HCT116 (cell line): ENCODE results near the gene EVC. TPM values are rescaled to one million over a fixed set of nuclear protein-coding genes. Genes with fewer than 3 reads are reported as not detected.

Source experiments
- ATAC-seq: fragments of 200-7000 bp; cut with Tn5 transposase; 2 replicates; pipeline ENCODE4 v1.9.1; 2020; ENCODE audit warnings: mild to moderate bottlenecking, moderate library complexity
- BruUV-seq: library from RNA; stranded (reverse); fragments of 400-500 nt; replicated peaks from 2 replicates; lab custom pipeline; 2021; lab: Mats Ljungman, UMichigan
- CTCF ChIA-PET: fragments of 300-600 bp; sonication (Branson Sonifier 250); formaldehyde crosslinking; loops from one replicate; lab custom pipeline; 2021; ENCODE audit warnings: antibody characterized with exemption; lab: Charles Lee
- POLR2A ChIA-PET: fragments of 300-600, 350-600 bp; sonication (Branson Sonifier 250); formaldehyde crosslinking; loops from one replicate; lab custom pipeline; 2021; ENCODE audit warnings: antibody characterized with exemption; lab: Charles Lee
- RAD21 ChIA-PET, 2 experiments: fragments of 300-600 bp; sonication (Branson Sonifier 250); formaldehyde crosslinking; loops; one replicate each; lab custom pipeline; 2023; ENCODE audit warnings: low total read pairs in 2 of 2; ENCODE audit not compliant: uncharacterized antibody in 2 of 2, unreplicated experiment in 2 of 2, low non-redundant PET in 1 of 2; lab: Charles Lee
- DNase-seq: peaks from one replicate; pipeline ENCODE4 v3.0.0-alpha.2; 2010; ENCODE audit warnings: low read depth, low spot score
- H2AFZ ChIP-seq: fragments of 200-600 bp; shearing (Covaris generic), sonication (generic); 2 replicates; pipeline ENCODE4 v1.6.1; 2017; ENCODE audit warnings: low read depth, mixed run types, mixed read lengths, antibody characterized with exemption, low read length; ENCODE audit not compliant: poor library complexity, severe bottlenecking
- H3K27ac ChIP-seq: 2 replicates; pipeline ENCODE4 v1.5.1; 2012; ENCODE audit warnings: low read depth, low read length
- H3K27me3 ChIP-seq: fragments of 200-600 bp; sonication (generic); 2 replicates; pipeline ENCODE4 v1.6.1; 2016; ENCODE audit warnings: mixed run types, low read length, mixed read lengths; ENCODE audit not compliant: insufficient read depth
- H3K36me3 ChIP-seq, 2 experiments: fragments of 200-500 bp in 1 of 2; fragments of 200-600 bp in 1 of 2; sonication (Bioruptor generic) in 1 of 2; sonication (generic) in 1 of 2; 2 replicates each; pipeline versions ENCODE4 v1.5.1 to v1.6.1; 2014 to 2016; ENCODE audit warnings: low read length in 2 of 2, inconsistent platforms in 1 of 2, mixed read lengths in 1 of 2, mixed run types in 1 of 2; ENCODE audit not compliant: insufficient read depth in 2 of 2, control insufficient read depth in 1 of 2
- H3K4me1 ChIP-seq, 2 experiments: fragments of 200-600 bp in 1 of 2; sonication (generic) in 1 of 2; 2 replicates each; pipeline versions ENCODE4 v1.5.1 to v1.6.1; 2012 to 2017; ENCODE audit warnings: low read length in 2 of 2, inconsistent platforms in 1 of 2, mild to moderate bottlenecking in 1 of 2, mixed read lengths in 1 of 2, mixed run types in 1 of 2, moderate library complexity in 1 of 2; ENCODE audit not compliant: insufficient read depth in 2 of 2, control insufficient read depth in 1 of 2
- H3K4me2 ChIP-seq: fragments of 200-600 bp; sonication (generic); 2 replicates; pipeline ENCODE4 v1.6.1; 2017; ENCODE audit warnings: mixed run types, low read length, mixed read lengths
- H3K4me3 ChIP-seq, 2 experiments: fragments of 200-600 bp in 1 of 2; sonication (generic) in 1 of 2; replicated peaks in 1 of 2; 2 replicates each; pipeline ENCODE4 v1.5.1; 2011 to 2016; ENCODE audit warnings: low read length in 2 of 2, control low read depth in 1 of 2, low read depth in 1 of 2, mild to moderate bottlenecking in 1 of 2, mixed read lengths in 1 of 2, mixed run types in 1 of 2
- H3K79me2 ChIP-seq: fragments of 200-600 bp; sonication (generic); 2 replicates; pipeline ENCODE4 v1.6.1; 2017; ENCODE audit warnings: mild to moderate bottlenecking, mixed run types, low read length, moderate library complexity, mixed read lengths; ENCODE audit not compliant: insufficient read depth
- H3K9ac ChIP-seq: fragments of 200-600 bp; sonication (generic); 2 replicates; pipeline ENCODE4 v1.6.1; 2016; ENCODE audit warnings: low read length, mixed read lengths
- H3K9me2 ChIP-seq: fragments of 200-600 bp; sonication (generic), shearing (Covaris generic); 2 replicates; pipeline ENCODE4 v1.6.1; 2017; ENCODE audit warnings: mixed run types, mild to moderate bottlenecking, moderate library complexity; ENCODE audit not compliant: insufficient read depth
- H3K9me3 ChIP-seq, 2 experiments: fragments of 200-500 bp in 1 of 2; fragments of 200-600 bp in 1 of 2; sonication (Bioruptor generic) in 1 of 2; sonication (generic) in 1 of 2; 2 replicates each; pipeline ENCODE4 v1.6.1; 2014 to 2017; ENCODE audit warnings: low read length in 2 of 2, mixed read lengths in 2 of 2, inconsistent platforms in 1 of 2, low read depth in 1 of 2, mild to moderate bottlenecking in 1 of 2, mixed run types in 1 of 2, moderate library complexity in 1 of 2; ENCODE audit not compliant: control insufficient read depth in 1 of 2, insufficient read depth in 1 of 2
- H4K20me1 ChIP-seq: fragments of 200-600 bp; sonication (generic), shearing (Covaris generic); 2 replicates; pipeline ENCODE4 v1.6.1; 2017; ENCODE audit warnings: mixed run types, mild to moderate bottlenecking, moderate library complexity; ENCODE audit not compliant: insufficient read depth
- ATF3 ChIP-seq: IDR thresholded peaks from 2 replicates; pipeline ENCODE4 v1.6.1; 2012
- ELF1 ChIP-seq: IDR thresholded peaks from 2 replicates; pipeline ENCODE4 v1.6.1; 2012; ENCODE audit warnings: low read depth, borderline replicate concordance
- POLR2A ChIP-seq: IDR thresholded peaks from 2 replicates; pipeline ENCODE4 v1.7.0; 2011; ENCODE audit warnings: borderline replicate concordance; ENCODE audit not compliant: insufficient read depth, insufficient read length; ENCODE audit errors: extremely low read depth
- SP1 ChIP-seq: IDR thresholded peaks from 2 replicates; pipeline ENCODE4 v1.6.1; 2012; ENCODE audit warnings: low read depth
- YY1 ChIP-seq: IDR thresholded peaks from 2 replicates; pipeline ENCODE4 v1.6.1; 2011; ENCODE audit warnings: low read length, low read depth, moderate library complexity, mild to moderate bottlenecking; ENCODE audit not compliant: insufficient replicate concordance; ENCODE audit errors: extremely low read depth
- ZBTB33 ChIP-seq: IDR thresholded peaks from 2 replicates; pipeline ENCODE4 v1.6.1; 2011; ENCODE audit warnings: mild to moderate bottlenecking, low read length, moderate library complexity; ENCODE audit not compliant: insufficient replicate concordance; ENCODE audit errors: extremely low read depth
- intact Hi-C: fragments of 100-400 bp; cut with micrococcal nuclease; formaldehyde crosslinking; loops from 2 replicates; pipeline ENCODE4 v1.10.0; 2022
- total RNA-seq: library from RNA; stranded (reverse); gene quantifications from one replicate; pipeline ENCODE4 v1.2.1, GENCODE V29; 2021; ENCODE audit not compliant: unreplicated experiment

The EVC gene
- total RNA-seq, 1 experiment from 2014 or later = 0.15 TPM

DNA sequence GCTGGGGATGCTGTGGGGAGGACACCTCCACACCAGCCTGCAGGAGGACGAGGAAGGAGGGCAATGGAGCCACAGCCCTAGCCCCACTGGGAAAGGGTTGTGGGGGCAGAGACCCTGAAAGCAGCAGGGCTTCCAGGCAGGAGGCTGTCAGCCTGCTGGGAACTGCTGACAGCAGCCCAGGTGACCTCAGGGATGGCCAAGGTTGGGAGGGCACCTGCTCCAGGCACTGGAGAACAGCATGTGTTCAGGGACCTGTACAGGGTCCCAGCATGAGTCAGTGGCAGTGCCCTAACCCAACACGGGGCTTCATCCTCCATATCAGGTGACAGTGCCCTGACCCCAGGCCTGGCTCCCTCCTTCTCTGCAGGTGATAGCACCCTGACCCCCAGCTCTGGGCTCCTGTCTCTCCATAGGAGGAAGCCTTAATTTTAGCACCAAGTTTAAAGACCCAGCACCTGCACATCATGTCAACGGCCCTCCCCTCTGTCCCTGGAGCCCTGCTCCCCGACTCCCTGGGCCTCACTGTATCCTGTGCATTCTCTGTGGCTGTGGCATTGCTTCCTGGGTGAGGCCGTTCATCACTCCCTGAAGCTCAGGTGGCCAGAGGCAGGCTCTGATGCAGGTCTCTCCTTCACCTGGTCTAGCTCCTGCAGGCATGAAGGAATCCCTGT, 115.6 kb downstream of the EVC start:
- Histone ChIP-seq H3K27me3 (peaks cover 27% of the 10 kb centered on the region), H3K36me3 (no peaks in the 10 kb centered on the region), H2AFZ (no peak overlapping the region), H3K79me2 (no peaks in the 10 kb centered on the region), H3K4me1 (peaks cover 0 to 2% of the 10 kb centered on the region in 2 experiments; a peak in 1 of 4 replicates), H3K9ac (no peak overlapping the region), H3K4me3 (no peak overlapping the region), H4K20me1 (no peaks in the 10 kb centered on the region), H3K9me3 (no peaks in the 10 kb centered on the region), H3K27ac (no peak overlapping the region), H3K9me2 (no peaks in the 10 kb centered on the region), H3K4me2 (no peak overlapping the region)
- DNase-seq = no peak
- ChIA-PET POLR2A (no interaction called here), RAD21 (no interaction called here), CTCF (no interaction called here)
- no peak for ATAC-seq
- TF ChIP-seq YY1 (no peak), ATF3 (no peak), ELF1 (no peak), ZBTB33 (no peak), POLR2A (no peak), SP1 (no peak)
- no TSS peak for BruUV-seq
- intact Hi-C loops = no loop called here
